Adrenal gland (tissue), 12 donors: ENCODE results near the gene BTBD9. TPM values are rescaled to one million over a fixed set of nuclear protein-coding genes. Genes with fewer than 3 reads are reported as not detected.

ENCODE experiments used
- DNase-seq, 7 donors: peaks; one replicate each; pipeline ENCODE4 v3.0.0-alpha.2; 2019 to 2020
- H3K27ac ChIP-seq, 5 donors: fragments of 200-600 bp; sonication (generic) in 4 of 5; 1 replicate in 3 of 5; 2 replicates in 2 of 5; pipeline versions ENCODE4 v1.5.1 to v1.8.0; 2016 to 2020; ENCODE audit warnings: mild to moderate bottlenecking in 1 of 5
- H3K27me3 ChIP-seq: fragments of 200-600 bp; 2 replicates; pipeline ENCODE4 v1.8.0; 2021
- H3K36me3 ChIP-seq, 2 donors: fragments of 200-600 bp; replicated peaks in 1 of 2; 1 replicate in 1 of 2; 2 replicates in 1 of 2; pipeline versions ENCODE4 v1.5.1 to v1.8.0; 2018 to 2022
- H3K4me1 ChIP-seq, 2 donors: fragments of 200-600 bp; replicated peaks in 1 of 2; 1 replicate in 1 of 2; 2 replicates in 1 of 2; pipeline versions ENCODE4 v1.5.1 to v1.8.0; 2018 to 2021
- H3K4me3 ChIP-seq, 4 donors: fragments of 200-600 bp; sonication (generic) in 3 of 4; one replicate each; pipeline ENCODE4 v1.5.1; 2016 to 2018
- H3K9me3 ChIP-seq, 3 donors: fragments of 200-600 bp; sonication (generic) in 1 of 3; replicated peaks in 1 of 3; 1 replicate in 2 of 3; 2 replicates in 1 of 3; pipeline versions ENCODE4 v1.5.1 to v1.8.0; 2016 to 2021
- POLR2A ChIP-seq, 2 donors: fragments of 450-650 bp; IDR thresholded peaks; one replicate each; pipeline ENCODE4 v1.6.1; 2017; ENCODE audit warnings: antibody characterized with exemption in 2 of 2, mild to moderate bottlenecking in 2 of 2, moderate library complexity in 1 of 2
- WGBS, 4 donors: extraction: QIAGEN DNeasy Blood & Tissue Kit in 2 of 4; methylation state at CpG; one replicate each; pipeline versions ENCODE4 v1.1.5 to v1.1.7; 2013 to 2017; 5-methylcytosine and 5-hydroxymethylcytosine counted together
- intact Hi-C, 2 donors: fragments of 100-400 bp; cut with DNase I; formaldehyde crosslinking; loops; one replicate each; pipeline versions ENCODE4 v1.14.1 to v1.15.0; 2022 to 2023
- polyA plus RNA-seq, 3 donors: library from polyadenylated mRNA; stranded (reverse); fragments of 200-250 nt in 2 of 3; fragments of 350-450 nt in 1 of 3; fragmentation: Illumina TruSeq in 1 of 3; extraction: RNeasy Lipid Tissue Mini Kit (QIAGEN cat#74804) in 1 of 3; gene quantifications; one replicate each; pipeline ENCODE4 v1.2.3, GENCODE V29; 2013 to 2014
- total RNA-seq, 9 donors: library from RNA; depleted of rRNA in 4 of 9; stranded (reverse); fragments of >200 nt in 4 of 9; fragments of 120-200 nt in 1 of 9; fragmentation: NEBNext Ultra II Directional in 1 of 9; extraction: Animal tissue kit (Norgen Biotek cat#: 25700) in 1 of 9; gene quantifications; one replicate each; pipeline versions ENCODE4 v1.1.0 to v1.2.4, GENCODE V29; 2013 to 2023
- TF ChIP-seq, protein P1 (sequence below), 6 experiments: fragments of 450-650 bp in 4 of 6; fragments of 200-600 bp in 2 of 6; sonication (generic) in 1 of 6; IDR thresholded peaks; 1 replicate in 5 of 6; 2 replicates in 1 of 6; pipeline versions ENCODE4 v1.5.1 to v1.8.0; 2016 to 2021; ENCODE audit warnings: antibody characterized with exemption in 6 of 6, mild to moderate bottlenecking in 2 of 6, moderate library complexity in 1 of 6
- donor health status: healthy with polysubstance abuse.
- donor health status: Bipolar disorder and iron deficiency.
- donor health status: DM: yes; HTN: yes; CAD: no.
- donor health status: DM: no; HTN: no; CAD: no.
- donor health status: DM: no; HTN: no; CAD: no.
- donor health status: DM: yes; HTN: yes; CAD: no.

Gene BTBD9
- total and polyA plus RNA-seq, 12 donors, result 2.4 to 29.6 (median 18.1) TPM

DNA sequence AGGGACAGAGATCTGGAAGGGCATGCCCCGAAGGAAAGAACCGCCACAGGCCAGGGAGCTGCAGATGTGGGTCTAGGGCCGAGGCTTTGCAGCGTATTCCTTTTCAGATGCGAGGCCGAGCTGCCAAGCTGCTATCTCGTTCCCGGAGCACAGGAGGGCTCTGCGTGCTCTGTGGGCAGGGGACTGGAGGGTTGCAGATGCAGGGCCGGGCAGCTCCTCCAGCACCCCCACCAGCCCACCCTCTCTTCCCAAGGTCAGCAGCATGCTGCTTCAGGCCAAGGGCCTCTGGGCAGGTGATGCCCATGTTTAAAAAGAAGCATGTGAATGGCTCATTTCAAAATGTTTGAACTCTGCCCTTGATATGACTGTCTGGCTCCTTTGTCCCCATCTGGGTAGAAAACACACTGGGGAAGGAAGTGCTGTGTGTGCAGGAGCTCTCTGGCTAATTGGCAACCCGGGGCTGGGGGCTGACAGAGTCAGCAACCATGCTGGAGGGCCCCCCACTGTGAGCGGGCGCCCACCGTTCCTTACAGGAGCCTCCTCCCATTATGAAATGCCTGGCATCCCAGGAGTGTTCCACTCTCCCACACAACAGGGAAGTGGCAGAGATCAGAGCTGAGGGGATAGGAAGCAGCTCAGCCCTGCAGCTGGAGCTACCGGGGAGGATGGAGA is 466.9 kb downstream of the BTBD9 start:
- Histone ChIP-seq H3K9me3 (no peaks in the 10 kb centered on the region), H3K4me3 (no peak overlapping the region), H3K27ac (no peak overlapping the region), H3K36me3 (no peaks in the 10 kb centered on the region), H3K4me1 (no peaks in the 10 kb centered on the region), H3K27me3 (no peaks in the 10 kb centered on the region)
- TF ChIP-seq POLR2A (IDR thresholded peaks at IDR 0.05), result no peak
- TF ChIP-seq, protein P1, sequence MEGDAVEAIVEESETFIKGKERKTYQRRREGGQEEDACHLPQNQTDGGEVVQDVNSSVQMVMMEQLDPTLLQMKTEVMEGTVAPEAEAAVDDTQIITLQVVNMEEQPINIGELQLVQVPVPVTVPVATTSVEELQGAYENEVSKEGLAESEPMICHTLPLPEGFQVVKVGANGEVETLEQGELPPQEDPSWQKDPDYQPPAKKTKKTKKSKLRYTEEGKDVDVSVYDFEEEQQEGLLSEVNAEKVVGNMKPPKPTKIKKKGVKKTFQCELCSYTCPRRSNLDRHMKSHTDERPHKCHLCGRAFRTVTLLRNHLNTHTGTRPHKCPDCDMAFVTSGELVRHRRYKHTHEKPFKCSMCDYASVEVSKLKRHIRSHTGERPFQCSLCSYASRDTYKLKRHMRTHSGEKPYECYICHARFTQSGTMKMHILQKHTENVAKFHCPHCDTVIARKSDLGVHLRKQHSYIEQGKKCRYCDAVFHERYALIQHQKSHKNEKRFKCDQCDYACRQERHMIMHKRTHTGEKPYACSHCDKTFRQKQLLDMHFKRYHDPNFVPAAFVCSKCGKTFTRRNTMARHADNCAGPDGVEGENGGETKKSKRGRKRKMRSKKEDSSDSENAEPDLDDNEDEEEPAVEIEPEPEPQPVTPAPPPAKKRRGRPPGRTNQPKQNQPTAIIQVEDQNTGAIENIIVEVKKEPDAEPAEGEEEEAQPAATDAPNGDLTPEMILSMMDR (IDR thresholded peaks at IDR 0.05), result no peak
- WGBS, 4 donors, result 85 to 88% (median 87%) methylated on average over 15 of the region's 15 CpGs
- intact Hi-C loops, result no loop called here
- no peak for DNase-seq

DNA sequence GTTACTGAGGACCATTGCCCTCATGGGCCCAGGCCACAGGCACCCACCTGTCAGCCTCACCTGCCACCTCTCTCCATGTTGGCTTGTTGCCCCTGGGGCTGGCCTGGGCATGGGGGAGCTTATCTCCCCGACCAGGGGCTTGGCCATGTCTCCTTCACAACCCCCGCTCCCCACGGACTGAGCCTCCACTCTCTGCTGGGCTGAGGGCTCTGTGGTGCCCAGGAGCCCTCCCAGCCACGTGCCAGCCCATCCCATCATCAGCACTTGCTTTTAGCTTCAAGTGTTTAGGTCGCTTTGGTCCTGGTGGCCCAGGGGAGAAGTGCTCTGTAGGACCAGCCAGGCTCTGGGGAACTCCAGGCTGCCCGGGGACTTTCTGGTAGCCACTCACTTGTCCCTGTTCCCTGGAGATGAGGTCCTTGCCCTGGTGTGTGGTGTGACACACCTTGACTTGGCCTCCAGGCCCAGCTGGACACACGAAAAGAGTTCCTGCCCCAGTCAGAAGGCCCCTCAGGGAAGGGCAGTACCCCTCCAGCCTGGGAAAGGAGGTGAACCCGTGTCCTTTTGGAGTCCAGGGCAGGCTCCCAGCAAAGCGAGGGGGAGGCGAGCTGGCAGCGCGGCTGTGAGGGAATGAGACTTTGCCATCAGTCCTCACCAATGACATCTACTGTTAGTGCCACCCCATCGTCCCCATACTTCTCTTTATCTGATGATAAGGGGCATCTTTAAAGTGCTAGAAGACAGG is 467.6 kb downstream of the BTBD9 start:
- 84 to 95% (median 87%) methylated on average over 7 to 13 of the region's 13 CpGs for WGBS, 4 donors
- Histone ChIP-seq H3K9me3 (no peaks in the 10 kb centered on the region), H3K4me1 (no peaks in the 10 kb centered on the region), H3K27me3 (no peaks in the 10 kb centered on the region), H3K36me3 (no peaks in the 10 kb centered on the region), H3K27ac (no peak overlapping the region), H3K4me3 (no peak overlapping the region)
- TF ChIP-seq POLR2A (IDR thresholded peaks at IDR 0.05), result no peak
- TF ChIP-seq, protein P1 (IDR thresholded peaks at IDR 0.05), result no peak
- intact Hi-C loops, result no loop called here
- no peak for DNase-seq

DNA sequence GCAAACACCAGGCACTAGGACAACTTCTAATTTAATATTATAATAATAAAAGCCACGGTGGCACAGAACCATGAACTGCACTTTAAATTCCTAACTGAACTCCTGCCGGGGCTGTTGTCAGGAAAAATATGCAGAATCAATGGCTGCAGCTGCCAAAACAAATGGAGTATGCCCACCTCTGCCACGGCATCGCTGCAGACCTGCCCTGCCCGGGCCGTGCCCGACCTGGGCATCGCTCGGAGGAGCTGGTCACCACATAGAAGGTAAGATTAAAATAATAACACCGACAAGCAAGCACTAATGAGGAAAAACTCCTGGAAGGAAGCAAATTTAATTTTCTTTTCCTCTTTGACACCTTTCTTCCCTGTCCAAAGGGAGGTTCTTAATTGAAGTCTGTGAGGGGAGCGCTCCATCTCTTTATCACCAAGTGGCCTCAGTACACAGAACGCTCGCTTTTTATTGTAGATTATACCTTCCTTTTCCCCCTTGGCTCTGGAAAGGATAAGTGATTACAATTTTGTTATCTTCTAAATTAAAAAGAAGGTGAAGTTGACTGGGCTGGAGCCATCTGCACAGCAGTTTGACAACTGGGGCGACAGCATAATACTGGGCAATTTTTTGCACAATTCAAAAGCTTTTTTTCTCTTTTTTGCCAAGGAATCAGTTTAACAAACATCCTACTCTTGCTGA is 468.9 kb downstream of the BTBD9 start:
- WGBS, 4 donors, result 83 to 90% (median 87%) methylated on average over 14 of the region's 14 CpGs

More for the DNA sequence above, 468.9 kb downstream of the BTBD9 start:
- intact Hi-C loops, result no loop called here
- no peaks in the 10 kb centered on the region for H3K27me3 ChIP-seq
- H3K36me3 ChIP-seq, result no peaks in the 10 kb centered on the region
- no peak for TF ChIP-seq POLR2A (IDR thresholded peaks at IDR 0.05)
- TF ChIP-seq, protein P1 (IDR thresholded peaks at IDR 0.05), result no peak
- no peaks in the 10 kb centered on the region for H3K9me3 ChIP-seq
- DNase-seq, result no peak
- no peaks in the 10 kb centered on the region for H3K4me1 ChIP-seq
- H3K4me3 ChIP-seq, result no peak overlapping the region
- H3K27ac ChIP-seq, result no peak overlapping the region
